Astrocyte of the hippocampus (primary cell): ENCODE results near the gene CFAP69.
"Not testable (repeated sequence)": the region's sequence is repeated elsewhere in the genome, so short reads cannot be mapped to it uniquely, and the experiment has no call there.

ENCODE experiments used
- DNase-seq: peaks from one replicate; pipeline ENCODE4 v3.0.0; 2011; ENCODE audit warnings: low read depth, low spot score

The CFAP69 gene

GRCh38 chr7:90271753-90272152 is 26.8 kb downstream of the CFAP69 start:
- peak; percentile 34 for DNase-seq

GRCh38 chr7:90272242-90272641 is 27.3 kb downstream of the CFAP69 start:
- no peak for DNase-seq

- DNase-seq = no peak
Observed at GRCh38 chr7:90274161-90274560, 29.2 kb downstream of the CFAP69 start.

GRCh38 chr7:90276033-90276728 is 31.2 kb downstream of the CFAP69 start:
- DNase-seq = no peak

- no peak for DNase-seq
Observed at GRCh38 chr7:90288154-90288553, 43.2 kb downstream of the CFAP69 start.

- no peak for DNase-seq
Observed at GRCh38 chr7:90290244-90291113, 45.5 kb downstream of the CFAP69 start.

- DNase-seq = peak; percentile 50
Observed at GRCh38 chr7:90298145-90299038, 53.4 kb downstream of the CFAP69 start.

- no peak for DNase-seq
Observed at GRCh38 chr7:90303241-90303640, 58.3 kb downstream of the CFAP69 start.

GRCh38 chr7:90309872-90310271 is 64.9 kb downstream of the CFAP69 start:
- DNase-seq = no peak

- no peak for DNase-seq
Observed at GRCh38 chr7:90311175-90311574, 66.2 kb downstream of the CFAP69 start.

- peak; percentile 8 for DNase-seq
Observed at GRCh38 chr7:90312745-90313144, 67.8 kb downstream of the CFAP69 start.

- no peak for DNase-seq
Observed at GRCh38 chr7:90313907-90314306, 68.9 kb downstream of the CFAP69 start.

- no peak for DNase-seq
Observed at GRCh38 chr7:90320014-90320413, 75.0 kb downstream of the CFAP69 start.

- DNase-seq = no peak
Observed at GRCh38 chr7:90320418-90320800, 75.4 kb downstream of the CFAP69 start.

GRCh38 chr7:90320801-90321494 is 76.0 kb downstream of the CFAP69 start, which contains the start of gene FAM237B:
TSS of gene FAM237B (minus strand) at chr7:90321304. CDS start at chr7:90319748, 1,556 bp downstream.
- peak; percentile 60 for DNase-seq

- DNase-seq = no peak
Observed at GRCh38 chr7:90322837-90323236, 77.9 kb downstream of the CFAP69 start.

- no peak for DNase-seq
Observed at GRCh38 chr7:90326500-90326899, 81.5 kb downstream of the CFAP69 start.

GRCh38 chr7:90334193-90334843 is 89.3 kb downstream of the CFAP69 start:
- DNase-seq = no peak

GRCh38 chr7:90334926-90335325 is 90.0 kb downstream of the CFAP69 start:
- not testable (repeated sequence) for DNase-seq

- DNase-seq = peak; percentile 50
Observed at GRCh38 chr7:90337106-90337505, 92.1 kb downstream of the CFAP69 start.

GRCh38 chr7:90345016-90345415 is 100.0 kb downstream of the CFAP69 start:
- no peak for DNase-seq
